ENCODE results near the gene SRGAP3.

Gene SRGAP3

GRCh38 chr3:9056581-9056980 is 192.9 kb downstream of the SRGAP3 start:
- H3K4me3 ChIP-seq (ENCODE audit: control insufficient read depth, low read depth, low read length): no peak overlapping the region
- no peak for TF ChIP-seq CTCF (IDR thresholded peaks at IDR 0.05; ENCODE audit: control insufficient read depth, insufficient read depth, low read depth, low read length, missing control alignments)
- no peak for DNase-seq (ENCODE audit: low read depth)

GRCh38 chr3:9047452-9048346 is 201.7 kb downstream of the SRGAP3 start:
- DNase-seq (ENCODE audit: low read depth): no peak
- H3K4me3 ChIP-seq (ENCODE audit: control insufficient read depth, low read depth, low read length): no peak overlapping the region
- no peak for TF ChIP-seq CTCF (IDR thresholded peaks at IDR 0.05; ENCODE audit: control insufficient read depth, insufficient read depth, low read depth, low read length, missing control alignments)

- DNase-seq (ENCODE audit: low read depth): no peak
- no peak overlapping the region for H3K4me3 ChIP-seq (ENCODE audit: control insufficient read depth, low read depth, low read length)
- no peak for TF ChIP-seq CTCF (IDR thresholded peaks at IDR 0.05; ENCODE audit: control insufficient read depth, insufficient read depth, low read depth, low read length, missing control alignments)
Measured at GRCh38 chr3:9045371-9045770, 204.1 kb downstream of the SRGAP3 start.

DNA sequence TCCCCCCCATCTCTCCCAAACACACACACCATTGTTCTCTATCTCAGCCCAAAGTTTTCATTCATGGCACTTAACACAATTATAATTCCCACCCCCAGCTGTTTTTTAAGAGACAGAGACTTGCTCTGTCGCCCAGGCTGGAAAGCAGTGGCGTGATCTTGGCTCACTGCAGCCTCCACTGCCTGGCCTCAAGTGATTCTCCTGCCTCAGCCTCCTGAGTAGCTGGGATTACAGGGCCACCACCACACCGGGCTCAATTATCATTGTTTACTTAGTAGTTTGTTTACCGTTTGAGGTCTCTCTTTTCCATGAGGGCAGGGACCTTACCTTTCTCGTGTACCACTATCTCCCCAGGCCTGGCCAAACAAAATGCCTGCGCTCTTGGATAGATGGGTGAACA is 206.4 kb downstream of the SRGAP3 start:
- TF ChIP-seq CTCF (IDR thresholded peaks at IDR 0.05; ENCODE audit: control insufficient read depth, insufficient read depth, low read depth, low read length, missing control alignments): no peak
- no peak for DNase-seq (ENCODE audit: low read depth)
- no peak overlapping the region for H3K4me3 ChIP-seq (ENCODE audit: control insufficient read depth, low read depth, low read length)

DNA sequence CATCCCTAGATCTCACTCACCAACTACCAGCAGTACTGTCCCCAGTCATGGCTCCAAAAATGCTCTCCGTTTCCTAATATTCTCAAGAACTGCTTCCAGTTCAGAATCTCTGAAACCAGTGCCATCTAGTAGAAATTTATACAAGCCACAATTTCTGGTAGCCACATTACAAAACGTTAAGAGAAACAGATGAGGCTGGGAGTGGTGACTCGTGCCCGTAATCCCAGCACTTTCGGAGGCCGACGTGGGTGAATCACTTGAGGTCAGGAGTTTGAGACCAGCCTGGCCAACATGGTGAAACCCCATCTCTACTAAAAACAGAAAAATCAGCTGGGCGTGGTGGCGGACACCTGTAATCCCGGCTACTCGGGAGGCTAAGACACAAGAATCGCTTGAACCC is 207.8 kb downstream of the SRGAP3 start:
- TF ChIP-seq CTCF (IDR thresholded peaks at IDR 0.05; ENCODE audit: control insufficient read depth, insufficient read depth, low read depth, low read length, missing control alignments): no peak
- no peak overlapping the region for H3K4me3 ChIP-seq (ENCODE audit: control insufficient read depth, low read depth, low read length)
- no peak for DNase-seq (ENCODE audit: low read depth)

DNA sequence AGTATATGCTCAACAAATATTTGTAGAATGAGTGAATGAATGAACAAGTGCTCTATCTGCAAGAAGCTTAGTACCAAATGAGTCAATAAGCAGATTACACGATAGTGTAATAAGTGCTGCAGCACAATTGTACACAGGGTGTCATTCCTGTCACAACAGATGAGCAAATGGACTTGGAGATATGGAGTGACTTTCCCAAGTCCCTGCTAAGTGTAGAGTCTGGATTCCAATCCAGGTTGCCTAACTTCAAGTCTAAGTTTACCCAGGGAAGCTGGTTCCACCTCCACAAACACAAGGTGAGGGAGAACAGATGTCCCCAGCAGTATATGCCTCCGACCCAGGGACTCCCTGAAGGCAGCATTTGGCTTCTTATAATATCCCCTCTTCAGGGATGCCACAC is 208.4 kb downstream of the SRGAP3 start:
- TF ChIP-seq CTCF (IDR thresholded peaks at IDR 0.05; ENCODE audit: control insufficient read depth, insufficient read depth, low read depth, low read length, missing control alignments): no peak
- H3K4me3 ChIP-seq (ENCODE audit: control insufficient read depth, low read depth, low read length): no peak overlapping the region
- DNase-seq (ENCODE audit: low read depth): no peak
